ENCODE results near the gene PLEKHG5. TPM values are rescaled to one million over a fixed set of nuclear protein-coding genes. Genes with fewer than 3 reads are reported as not detected.

Gene PLEKHG5
- total and polyA plus RNA-seq, 4 donors = 0.28 to 1.9 (median 1.1) TPM

GRCh38 chr1:6461538-6462411 is 29.7 kb downstream of the PLEKHG5 start:
- no peak overlapping the region for H3K4me3 ChIP-seq (ENCODE audit: low read depth in 1 of 3, low read length in 3 of 3)
- WGBS = 94% methylated on average over 48 of the region's 48 CpGs
- peaks cover 0 to 20% (median 8%) of the 10 kb centered on the region in 4 donors for H3K4me1 ChIP-seq (ENCODE audit: control insufficient read depth in 4 of 4, insufficient read depth in 4 of 4, low read length in 3 of 4)
- no peak overlapping the region for H3K27ac ChIP-seq (ENCODE audit: low read depth in 1 of 2, low read length in 2 of 2)
- no peak for DNase-seq (ENCODE audit: low spot score)
- H3K9ac ChIP-seq (ENCODE audit: low read depth in 1 of 2, low read length in 2 of 2) = no peak overlapping the region
- no peak for TF ChIP-seq EGR1 (IDR thresholded peaks at IDR 0.05; ENCODE audit: low read depth in 2 of 2)
- no peak for TF ChIP-seq ATF3 (IDR thresholded peaks at IDR 0.05)
- TF ChIP-seq NR2F2 (IDR thresholded peaks at IDR 0.05) = no peak
- TF ChIP-seq CTCF (IDR thresholded peaks at IDR 0.05; ENCODE audit: low read depth, low read length, missing input control) = no peak
- TF ChIP-seq TAF1 (conservative IDR thresholded peaks at IDR 0.05) = no peak
- no peaks in the 10 kb centered on the region for H3K27me3 ChIP-seq (ENCODE audit: control insufficient read depth in 4 of 4, insufficient read depth in 4 of 4, low read length in 3 of 4)
- H3K36me3 ChIP-seq (ENCODE audit: control insufficient read depth in 4 of 4, insufficient read depth in 3 of 4, low read depth in 1 of 4, low read length in 3 of 4) = peaks cover 0 to 7% (median 4%) of the 10 kb centered on the region in 4 donors
- no peaks in the 10 kb centered on the region for H3K9me3 ChIP-seq (ENCODE audit: control insufficient read depth in 4 of 4, low read length in 3 of 4)

- Histone ChIP-seq H3K9ac (ENCODE audit: low read depth in 1 of 2, low read length in 2 of 2) (no peak overlapping the region), H3K9me3 (ENCODE audit: control insufficient read depth in 4 of 4, low read length in 3 of 4) (no peaks in the 10 kb centered on the region), H3K27ac (ENCODE audit: low read depth in 1 of 2, low read length in 2 of 2) (no peak overlapping the region), H3K4me1 (ENCODE audit: control insufficient read depth in 4 of 4, insufficient read depth in 4 of 4, low read length in 3 of 4) (peaks cover 0 to 20% (median 8%) of the 10 kb centered on the region in 4 donors), H3K36me3 (ENCODE audit: control insufficient read depth in 4 of 4, insufficient read depth in 3 of 4, low read depth in 1 of 4, low read length in 3 of 4) (peaks cover 0 to 13% (median 5%) of the 10 kb centered on the region in 4 donors), H3K27me3 (ENCODE audit: control insufficient read depth in 4 of 4, insufficient read depth in 4 of 4, low read length in 3 of 4) (no peaks in the 10 kb centered on the region), H3K4me3 (ENCODE audit: low read depth in 1 of 3, low read length in 3 of 3) (no peak overlapping the region)
- WGBS = 89% methylated on average over 40 of the region's 40 CpGs
- DNase-seq (ENCODE audit: low spot score) = no peak
- TF ChIP-seq GABPA (IDR thresholded peaks at IDR 0.05 in 1 of 2, conservative IDR thresholded peaks at IDR 0.05 in 1 of 2) (no peak), CTCF (IDR thresholded peaks at IDR 0.05; ENCODE audit: low read depth, low read length, missing input control) (no peak), NR2F2 (IDR thresholded peaks at IDR 0.05) (no peak), HNF4G (IDR thresholded peaks at IDR 0.05) (no peak), MAX (IDR thresholded peaks at IDR 0.05) (no peak), TAF1 (conservative IDR thresholded peaks at IDR 0.05) (no peak), ATF3 (IDR thresholded peaks at IDR 0.05) (no peak), RXRA (IDR thresholded peaks at IDR 0.05) (no peak), JUND (IDR thresholded peaks at IDR 0.05) (no peak), ZBTB33 (IDR thresholded peaks at IDR 0.05) (no peak), EGR1 (IDR thresholded peaks at IDR 0.05; ENCODE audit: low read depth in 2 of 2) (no peak), SP1 (IDR thresholded peaks at IDR 0.05) (no peak), HNF4A (conservative IDR thresholded peaks at IDR 0.05) (no peak), RAD21 (IDR thresholded peaks at IDR 0.05) (no peak), REST (IDR thresholded peaks at IDR 0.05) (no peak)
Measured at GRCh38 chr1:6461051-6461530, 30.4 kb downstream of the PLEKHG5 start.
